ENCODE measurements around the gene TCAIM. TPM values are rescaled to one million over a fixed set of nuclear protein-coding genes. Genes with fewer than 3 reads are reported as not detected.

Gene TCAIM
- total RNA-seq, 2 donors from 2014 or later, result 23.2 to 26.3 TPM

DNA sequence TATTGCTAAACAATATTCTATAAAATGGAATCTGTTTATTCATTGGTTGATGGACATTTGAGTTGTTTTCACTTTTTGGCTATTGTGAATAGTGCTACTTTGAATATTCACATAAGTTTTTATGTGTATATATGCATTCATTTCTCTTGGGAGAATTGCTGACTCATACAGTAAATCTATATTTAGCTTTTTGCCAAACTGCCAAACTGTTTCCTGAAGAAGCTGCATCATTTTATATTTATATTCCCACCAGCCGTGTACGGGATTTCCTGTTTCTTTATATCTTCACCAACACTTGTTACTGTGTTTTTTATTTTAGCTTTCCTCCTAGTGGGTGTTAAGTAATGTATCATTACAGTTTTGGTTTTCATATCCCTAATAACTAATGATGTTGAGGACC, 12.5 kb upstream of the TCAIM start:
- H3K27ac Mint-ChIP-seq, result no peak overlapping the region
- H3K4me1 Mint-ChIP-seq, result peaks cover 12% of the 10 kb centered on the region
- 85% methylated on average over 2 of the region's 2 CpGs; no CpG with 5 or more reads in 1 of the 2 experiments for WGBS, 2 experiments (ENCODE audit: insufficient coverage in 1 of 2, insufficient read length in 1 of 2)
- TF ChIP-seq, protein P1, sequence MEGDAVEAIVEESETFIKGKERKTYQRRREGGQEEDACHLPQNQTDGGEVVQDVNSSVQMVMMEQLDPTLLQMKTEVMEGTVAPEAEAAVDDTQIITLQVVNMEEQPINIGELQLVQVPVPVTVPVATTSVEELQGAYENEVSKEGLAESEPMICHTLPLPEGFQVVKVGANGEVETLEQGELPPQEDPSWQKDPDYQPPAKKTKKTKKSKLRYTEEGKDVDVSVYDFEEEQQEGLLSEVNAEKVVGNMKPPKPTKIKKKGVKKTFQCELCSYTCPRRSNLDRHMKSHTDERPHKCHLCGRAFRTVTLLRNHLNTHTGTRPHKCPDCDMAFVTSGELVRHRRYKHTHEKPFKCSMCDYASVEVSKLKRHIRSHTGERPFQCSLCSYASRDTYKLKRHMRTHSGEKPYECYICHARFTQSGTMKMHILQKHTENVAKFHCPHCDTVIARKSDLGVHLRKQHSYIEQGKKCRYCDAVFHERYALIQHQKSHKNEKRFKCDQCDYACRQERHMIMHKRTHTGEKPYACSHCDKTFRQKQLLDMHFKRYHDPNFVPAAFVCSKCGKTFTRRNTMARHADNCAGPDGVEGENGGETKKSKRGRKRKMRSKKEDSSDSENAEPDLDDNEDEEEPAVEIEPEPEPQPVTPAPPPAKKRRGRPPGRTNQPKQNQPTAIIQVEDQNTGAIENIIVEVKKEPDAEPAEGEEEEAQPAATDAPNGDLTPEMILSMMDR (conservative IDR thresholded peaks at IDR 0.05), result no peak
- DNase-seq, result no peak
- Histone ChIP-seq H3K9ac (ENCODE audit: extremely low read depth, low read length, poor library complexity, severe bottlenecking) (no peak overlapping the region), H3K9me3 (ENCODE audit: control insufficient read depth, low read length) (no peaks in the 10 kb centered on the region), H3K36me3 (ENCODE audit: control insufficient read depth, insufficient read depth, low read length) (no peaks in the 10 kb centered on the region), H3K4me1 (ENCODE audit: control insufficient read depth, insufficient read depth, low read length) (no peaks in the 10 kb centered on the region), H3K27ac (ENCODE audit: low read depth, low read length) (no peak overlapping the region), H3K4me3 (ENCODE audit: low read length) (no peak overlapping the region), H3K27me3 (ENCODE audit: control insufficient read depth, insufficient read depth, low read length, poor library complexity, severe bottlenecking) (no peaks in the 10 kb centered on the region)
- peaks cover 6% of the 10 kb centered on the region for H3K27me3 Mint-ChIP-seq (ENCODE audit: insufficient read depth)
- H3K9me3 Mint-ChIP-seq, result no peaks in the 10 kb centered on the region
- no peak overlapping the region for H3K4me3 Mint-ChIP-seq
- no peaks in the 10 kb centered on the region for H3K36me3 Mint-ChIP-seq (ENCODE audit: low read depth)

DNA sequence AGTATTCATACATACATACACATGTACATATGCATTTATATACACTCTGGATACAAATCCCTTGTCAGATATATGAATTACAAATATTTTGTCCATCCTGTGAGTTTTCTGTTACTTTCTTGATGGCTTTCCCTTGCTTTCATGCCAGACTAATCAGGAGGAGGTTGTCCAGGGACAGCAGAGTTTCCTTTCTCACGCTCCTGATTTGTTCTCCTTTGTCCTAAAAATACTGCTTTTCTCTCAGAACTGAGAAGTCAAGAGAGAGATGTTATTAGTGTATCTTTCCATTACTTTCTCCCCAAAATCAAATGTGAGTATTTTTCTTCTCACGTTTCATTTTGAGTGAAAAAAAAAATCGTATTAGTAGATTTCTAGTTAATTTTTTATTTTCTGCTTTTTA, 12.1 kb upstream of the TCAIM start:
- H3K36me3 ChIP-seq (ENCODE audit: control insufficient read depth, insufficient read depth, low read length), result no peaks in the 10 kb centered on the region
- no peaks in the 10 kb centered on the region for H3K27me3 ChIP-seq (ENCODE audit: control insufficient read depth, insufficient read depth, low read length, poor library complexity, severe bottlenecking)
- H3K36me3 Mint-ChIP-seq (ENCODE audit: low read depth), result no peaks in the 10 kb centered on the region
- H3K4me1 Mint-ChIP-seq, result peaks cover 7% of the 10 kb centered on the region
- TF ChIP-seq, protein P1 (conservative IDR thresholded peaks at IDR 0.05), result no peak
- H3K27ac Mint-ChIP-seq, result no peak overlapping the region
- no peak for DNase-seq
- H3K27ac ChIP-seq (ENCODE audit: low read depth, low read length), result no peak overlapping the region
- H3K9ac ChIP-seq (ENCODE audit: extremely low read depth, low read length, poor library complexity, severe bottlenecking), result no peak overlapping the region
- no peaks in the 10 kb centered on the region for H3K4me1 ChIP-seq (ENCODE audit: control insufficient read depth, insufficient read depth, low read length)
- no peaks in the 10 kb centered on the region for H3K9me3 ChIP-seq (ENCODE audit: control insufficient read depth, low read length)
- H3K9me3 Mint-ChIP-seq, result no peaks in the 10 kb centered on the region
- no peak overlapping the region for H3K4me3 ChIP-seq (ENCODE audit: low read length)
- peaks cover 6% of the 10 kb centered on the region for H3K27me3 Mint-ChIP-seq (ENCODE audit: insufficient read depth)
- no peak overlapping the region for H3K4me3 Mint-ChIP-seq
- WGBS, 2 experiments (ENCODE audit: insufficient coverage in 1 of 2, insufficient read length in 1 of 2), result 55% methylated on average over 1 of the region's 3 CpGs; no CpG with 5 or more reads in 1 of the 2 experiments

DNA sequence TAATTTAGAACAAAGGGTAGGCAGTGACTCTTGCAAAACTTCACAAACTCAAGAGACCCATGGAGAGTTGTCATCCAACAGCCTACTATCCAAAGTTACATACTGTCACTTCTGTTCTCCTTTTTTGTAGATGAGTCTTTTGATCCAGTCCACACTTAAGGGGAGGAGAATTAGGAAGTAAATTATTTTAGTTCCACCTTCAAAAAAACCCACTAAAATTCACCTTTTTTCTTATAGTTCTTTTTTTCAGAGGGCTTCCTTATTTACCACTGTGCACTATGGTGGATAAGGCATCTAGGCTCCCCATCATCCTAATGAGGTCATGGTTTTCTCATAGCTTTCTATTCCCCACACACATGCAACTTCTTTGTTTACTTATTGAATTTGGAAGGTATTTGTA, 8.6 kb upstream of the TCAIM start:
- peaks cover 14% of the 10 kb centered on the region for H3K27me3 Mint-ChIP-seq (ENCODE audit: insufficient read depth)
- H3K4me1 ChIP-seq (ENCODE audit: control insufficient read depth, insufficient read depth, low read length), result no peaks in the 10 kb centered on the region
- H3K27ac Mint-ChIP-seq, result no peak overlapping the region
- no peaks in the 10 kb centered on the region for H3K4me1 Mint-ChIP-seq
- no peak overlapping the region for H3K4me3 ChIP-seq (ENCODE audit: low read length)
- H3K9ac ChIP-seq (ENCODE audit: extremely low read depth, low read length, poor library complexity, severe bottlenecking), result no peak overlapping the region
- H3K9me3 ChIP-seq (ENCODE audit: control insufficient read depth, low read length), result no peaks in the 10 kb centered on the region
- H3K4me3 Mint-ChIP-seq, result no peak overlapping the region
- DNase-seq, result no peak
- TF ChIP-seq, protein P1 (conservative IDR thresholded peaks at IDR 0.05), result no peak
- H3K27ac ChIP-seq (ENCODE audit: low read depth, low read length), result no peak overlapping the region
- no peaks in the 10 kb centered on the region for H3K36me3 Mint-ChIP-seq (ENCODE audit: low read depth)
- no peaks in the 10 kb centered on the region for H3K36me3 ChIP-seq (ENCODE audit: control insufficient read depth, insufficient read depth, low read length)
- H3K27me3 ChIP-seq (ENCODE audit: control insufficient read depth, insufficient read depth, low read length, poor library complexity, severe bottlenecking), result no peaks in the 10 kb centered on the region
- no peaks in the 10 kb centered on the region for H3K9me3 Mint-ChIP-seq
